ENCODE results near the gene SAP130.

- TF ChIP-seq HDGF (IDR thresholded peaks at IDR 0.05; ENCODE audit: borderline replicate concordance) (no peak), ARNT (IDR thresholded peaks at IDR 0.05) (no peak), ELF4 (IDR thresholded peaks at IDR 0.05) (no peak), BHLHE40 (IDR thresholded peaks at IDR 0.05; ENCODE audit: borderline replicate concordance) (no peak), LEF1 (IDR thresholded peaks at IDR 0.05; ENCODE audit: borderline replicate concordance) (no peak), FOXK2 (IDR thresholded peaks at IDR 0.05) (no peak), NFRKB (IDR thresholded peaks at IDR 0.05) (no peak), SP1 (IDR thresholded peaks at IDR 0.05) (no peak)
- TF ChIP-seq, protein P1, sequence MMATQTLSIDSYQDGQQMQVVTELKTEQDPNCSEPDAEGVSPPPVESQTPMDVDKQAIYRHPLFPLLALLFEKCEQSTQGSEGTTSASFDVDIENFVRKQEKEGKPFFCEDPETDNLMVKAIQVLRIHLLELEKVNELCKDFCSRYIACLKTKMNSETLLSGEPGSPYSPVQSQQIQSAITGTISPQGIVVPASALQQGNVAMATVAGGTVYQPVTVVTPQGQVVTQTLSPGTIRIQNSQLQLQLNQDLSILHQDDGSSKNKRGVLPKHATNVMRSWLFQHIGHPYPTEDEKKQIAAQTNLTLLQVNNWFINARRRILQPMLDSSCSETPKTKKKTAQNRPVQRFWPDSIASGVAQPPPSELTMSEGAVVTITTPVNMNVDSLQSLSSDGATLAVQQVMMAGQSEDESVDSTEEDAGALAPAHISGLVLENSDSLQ (IDR thresholded peaks at IDR 0.05), result no peak
Measured at GRCh38 chr2:127906206-127906926, 121.5 kb downstream of the SAP130 start.
